Measurements from ENCODE around the gene KYAT1.

GRCh38 chr9:128929560-128929959 is 47.8 kb upstream of the KYAT1 start:
- TF ChIP-seq CTCF (IDR thresholded peaks at IDR 0.05) = no peak
- no peak for TF ChIP-seq POLR2A (IDR thresholded peaks at IDR 0.05)
